Daoy (cell line): Measurements from ENCODE around the gene FLT4. TPM values are rescaled to one million over a fixed set of nuclear protein-coding genes. Genes with fewer than 3 reads are reported as not detected.
"Not testable (repeated sequence)": the region's sequence is repeated elsewhere in the genome, so short reads cannot be mapped to it uniquely, and the experiment has no call there.

Source experiments
- DNase-seq: peaks from one replicate; pipeline ENCODE4 v3.0.0-alpha.2; 2015; ENCODE audit warnings: low read depth
- total RNA-seq: library from RNA; depleted of rRNA; stranded (reverse); fragments of >200 nt; shearing (Covaris generic); gene quantifications from 2 replicates; pipeline ENCODE4 v1.2.3, GENCODE V29; 2014; rRNA removed

Gene FLT4
- total RNA-seq: 10.2 and 24.6 TPM in 2 replicates

DNA sequence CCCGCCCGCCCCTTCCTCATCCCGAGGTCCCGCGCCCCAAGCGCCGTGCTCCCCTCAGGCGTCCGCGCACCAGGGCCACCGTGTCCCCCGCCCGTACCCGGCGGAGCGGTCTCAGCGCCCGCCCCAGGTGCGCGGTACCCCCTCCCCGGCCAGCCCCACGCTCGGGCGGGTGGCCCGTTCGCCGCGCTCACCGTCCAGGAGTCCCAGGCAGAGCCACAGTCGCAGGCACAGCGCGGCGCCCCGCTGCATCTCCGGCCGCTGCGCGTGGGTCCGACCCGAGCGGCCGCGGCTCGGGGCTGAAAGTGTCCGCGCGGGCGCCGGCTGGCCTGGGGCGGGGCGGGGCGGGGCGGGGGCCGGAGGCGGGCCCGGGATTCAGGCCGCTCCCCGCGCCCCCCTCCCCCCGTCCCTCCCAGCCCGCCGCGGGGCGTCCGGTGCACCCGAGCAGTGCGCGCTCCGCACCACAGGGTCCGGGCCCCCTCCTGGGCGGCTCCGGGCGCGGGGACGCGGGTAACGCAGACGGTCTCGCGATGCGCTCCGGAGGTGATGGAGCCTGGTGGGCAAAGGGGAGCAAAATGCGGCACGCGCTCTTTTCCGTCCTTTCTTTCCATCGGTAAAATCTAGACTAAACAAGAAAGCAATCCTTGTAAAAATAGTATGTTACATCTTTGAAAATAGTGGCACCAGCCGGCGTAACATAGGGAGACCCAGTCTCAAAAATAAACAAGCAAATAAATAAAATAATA lies at the start of gene FLT4:
Gene FLT4 (minus strand): TSS at position 304 of the 743 bp plus-strand sequence. CDS start 55 bp downstream, at position 249.
- DNase-seq: peak; percentile 30

DNA sequence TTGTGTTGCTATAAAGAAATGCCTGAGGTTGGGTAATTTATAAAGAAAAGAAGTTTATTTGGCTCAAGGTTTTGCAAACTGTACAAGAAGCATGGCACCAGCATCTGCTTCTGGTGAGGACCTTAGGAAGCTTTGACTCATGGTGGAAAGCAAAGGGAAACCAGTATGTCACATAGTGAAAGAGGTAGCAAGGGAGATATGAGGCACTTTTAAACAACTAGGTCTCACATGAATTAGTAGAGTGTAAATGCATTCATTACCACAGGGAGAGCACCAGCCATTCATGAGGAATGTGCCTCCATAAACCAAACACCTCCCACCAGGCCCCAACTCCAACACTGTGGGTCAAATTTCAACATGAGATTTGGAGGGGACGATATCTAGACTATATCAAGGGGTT lies 49.6 kb upstream of the FLT4 start:
- DNase-seq: no peak

DNA sequence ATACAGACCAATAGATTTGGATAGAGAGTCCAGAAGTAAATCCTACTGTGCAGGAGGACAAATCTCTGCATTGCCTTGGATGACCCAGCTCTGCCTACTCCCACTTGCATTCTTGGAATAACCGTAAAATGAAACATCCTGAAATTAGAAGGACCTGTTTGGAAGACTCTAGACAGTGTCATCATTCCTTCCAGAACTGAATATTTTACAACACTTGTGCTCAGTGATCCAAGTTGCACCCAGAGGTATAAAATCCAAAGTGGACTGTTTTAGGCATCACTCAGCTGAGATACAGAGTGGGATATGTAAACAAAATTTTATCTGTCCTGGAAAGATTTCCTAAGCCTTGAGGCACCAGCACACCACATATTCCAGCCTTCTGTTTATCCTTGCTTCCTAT lies 46.7 kb upstream of the FLT4 start:
- no peak for DNase-seq

DNA sequence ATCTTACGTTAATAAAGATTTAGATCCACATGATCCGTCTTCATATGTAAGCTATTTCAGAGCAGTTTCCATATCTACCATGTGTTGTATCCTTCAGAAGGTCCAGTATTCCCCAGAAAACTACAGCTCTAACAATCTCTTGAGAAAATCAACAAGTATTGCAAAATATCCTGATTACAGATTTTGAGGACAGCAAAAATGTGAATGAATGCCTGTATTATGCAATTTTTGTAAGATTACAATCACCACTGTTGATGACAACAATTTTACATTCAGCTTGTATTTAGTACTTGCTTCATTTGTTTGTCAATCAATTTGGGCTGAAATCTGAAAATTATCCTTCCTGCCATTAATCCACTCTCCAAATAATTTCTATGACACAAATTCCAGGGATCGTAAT lies 43.0 kb upstream of the FLT4 start:
- no peak for DNase-seq

DNA sequence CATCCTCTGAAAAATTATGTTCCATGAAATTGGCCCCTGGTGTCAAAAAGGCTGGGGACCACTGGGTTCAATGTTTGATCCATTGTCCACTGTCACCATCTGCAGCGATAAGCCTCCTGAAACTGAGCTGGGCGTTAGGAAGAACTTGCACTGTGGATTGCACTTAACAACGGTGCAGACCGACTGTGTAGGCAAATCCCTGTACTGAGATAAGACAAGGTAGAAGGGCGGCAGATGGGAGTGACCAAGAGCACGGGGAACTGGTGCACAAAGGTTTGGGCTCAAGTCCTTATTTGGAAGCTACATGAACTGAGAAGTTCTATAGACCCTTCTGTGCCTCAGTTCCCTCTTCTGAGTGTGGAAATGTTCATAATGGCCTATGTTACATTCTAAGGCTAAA lies 41.6 kb upstream of the FLT4 start:
- DNase-seq: no peak

DNA sequence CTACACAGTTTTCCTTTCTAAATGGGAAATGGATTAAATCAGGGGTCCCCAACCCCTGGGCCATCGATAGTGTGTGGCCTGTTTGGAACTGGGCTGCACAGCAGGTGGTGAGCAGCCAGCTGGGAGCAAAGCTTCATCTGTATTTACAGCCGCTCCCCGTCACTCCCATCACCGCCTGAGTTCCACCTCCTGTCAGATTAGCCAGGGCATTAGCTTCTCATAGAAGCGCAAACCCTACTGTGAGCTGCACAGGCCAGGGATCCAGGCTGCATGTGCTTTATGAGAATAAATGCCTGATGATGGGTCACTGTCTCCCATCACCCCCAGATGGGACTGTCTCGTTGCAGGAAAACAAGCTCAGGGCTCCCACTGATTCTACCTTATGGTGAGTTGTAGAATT lies 41.2 kb upstream of the FLT4 start:
- no peak for DNase-seq

DNA sequence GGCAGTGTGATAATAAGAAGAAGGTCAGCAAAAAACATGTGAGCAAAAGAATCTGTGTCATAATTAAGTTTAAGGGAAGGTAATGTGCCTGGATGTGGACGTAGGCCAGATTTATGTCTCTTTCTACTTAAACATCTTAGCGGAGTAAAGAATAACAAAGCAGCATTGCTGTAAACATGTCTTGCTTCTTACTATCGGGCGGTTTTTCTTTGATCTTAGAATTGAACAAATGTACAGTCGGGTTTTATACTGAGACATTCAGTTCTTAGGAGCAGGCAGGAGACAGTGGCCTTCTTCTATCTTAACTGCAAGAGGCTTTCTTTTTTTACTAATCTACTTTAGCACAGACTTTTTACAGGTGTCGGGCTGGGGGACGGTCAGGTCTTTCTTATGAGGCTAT lies 40.4 kb upstream of the FLT4 start:
- DNase-seq: no peak

DNA sequence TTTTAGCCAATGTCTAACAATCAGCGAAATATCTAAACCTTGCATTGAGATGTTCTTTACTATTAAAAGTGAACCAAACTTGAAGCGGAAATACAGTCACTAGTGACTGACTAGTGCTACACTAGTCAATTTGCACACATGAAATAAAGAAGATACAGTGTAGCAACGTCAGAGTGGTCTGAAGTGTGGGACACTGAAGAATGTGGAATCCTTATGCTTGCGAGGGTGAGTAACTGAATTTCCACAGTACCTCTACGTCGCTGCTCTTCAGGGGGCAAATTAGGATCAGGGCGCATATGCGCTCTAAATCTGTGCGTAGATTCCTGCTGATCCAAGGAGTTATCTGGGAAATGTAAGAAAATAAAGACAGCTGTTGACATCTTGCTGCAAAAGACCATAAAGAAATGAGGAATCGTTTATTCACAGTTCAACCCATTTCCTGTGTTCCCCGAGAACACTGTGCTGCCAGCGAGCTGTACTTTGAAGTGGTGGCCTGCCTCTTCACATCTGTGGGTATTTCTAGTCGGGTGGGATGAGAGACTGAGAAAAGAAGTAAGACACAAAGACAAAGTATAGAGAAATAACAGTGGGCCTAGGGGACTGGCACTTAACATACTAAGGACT lies 39.8 kb upstream of the FLT4 start:
- no peak for DNase-seq

DNA sequence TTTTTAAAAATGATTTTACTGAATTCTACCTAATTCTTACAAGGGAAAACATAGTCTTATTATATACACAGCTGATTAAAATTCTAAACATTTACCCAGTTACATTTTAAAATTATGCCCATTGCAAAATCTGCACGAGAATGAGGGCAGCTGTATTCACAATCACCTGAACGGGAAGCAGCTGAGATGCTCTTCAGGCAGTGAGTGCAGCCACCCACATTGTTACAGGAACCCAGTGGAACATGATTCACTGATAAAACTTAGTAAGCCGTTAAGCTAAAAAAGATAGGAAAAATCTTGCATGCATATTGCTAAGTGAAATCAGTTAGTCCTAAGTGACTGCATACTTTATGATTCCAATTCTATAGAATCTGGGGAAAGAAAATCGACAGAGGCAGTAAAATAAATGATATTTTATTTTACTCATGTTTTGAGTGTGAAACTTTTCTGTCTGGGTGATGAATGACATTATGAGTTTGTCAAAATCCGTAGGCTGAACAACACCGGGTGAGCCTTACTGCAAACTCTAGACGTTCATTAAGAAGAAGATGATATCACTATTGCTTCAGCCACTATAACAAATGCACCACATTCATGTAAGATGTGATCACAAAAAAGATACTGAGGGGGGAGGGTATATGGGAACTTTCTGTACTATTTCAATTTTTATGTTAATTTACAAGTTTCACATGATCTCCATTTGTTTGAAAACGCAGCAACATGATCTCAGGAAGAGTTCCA lies 39.1 kb upstream of the FLT4 start:
- DNase-seq: peak; percentile 38

DNA sequence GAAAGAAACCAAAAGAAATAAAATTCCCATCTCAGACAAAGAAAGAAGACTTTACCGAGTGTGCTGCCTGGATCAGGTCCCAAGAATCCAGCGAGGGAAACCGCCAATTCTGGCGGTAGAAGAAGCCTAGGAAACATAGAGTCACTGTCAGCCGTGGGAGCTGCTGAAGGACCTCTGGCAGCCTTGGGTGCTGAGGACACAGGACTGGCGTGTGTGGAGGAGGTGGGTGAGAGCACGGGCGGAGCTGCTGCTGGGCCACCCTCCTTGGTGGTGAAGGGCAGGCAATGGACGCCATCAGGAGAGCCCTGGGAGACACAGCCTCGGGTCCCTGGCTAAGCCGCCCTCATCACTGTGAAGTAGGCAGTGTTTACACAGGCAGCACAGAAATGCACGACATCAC lies 37.4 kb upstream of the FLT4 start:
- DNase-seq: not testable (repeated sequence)

DNA sequence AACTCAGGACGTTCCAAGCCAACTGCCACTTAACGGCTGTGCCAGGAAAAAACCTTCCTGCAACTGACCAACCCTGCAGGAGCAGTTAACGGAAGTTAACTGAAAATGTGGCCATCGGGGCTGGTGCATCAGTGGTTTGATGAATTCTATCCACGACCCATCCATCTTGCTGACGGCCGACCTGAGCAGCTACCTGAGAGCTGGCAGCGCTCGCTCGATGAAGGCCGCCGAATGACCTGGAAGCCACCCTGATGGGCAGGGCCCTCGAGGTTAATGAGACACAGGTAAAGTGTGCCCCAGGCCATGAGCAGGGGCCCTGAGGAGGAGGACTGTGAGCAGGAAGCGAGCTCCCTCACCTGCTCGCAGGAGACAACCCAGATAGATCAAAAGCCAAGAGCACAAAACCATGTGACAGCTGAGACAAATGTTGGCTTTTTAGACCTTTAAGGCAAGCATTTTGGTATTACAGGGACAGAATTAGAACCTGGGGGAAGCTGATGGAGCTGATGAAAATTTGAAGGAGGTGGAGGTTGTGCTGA lies 35.3 kb upstream of the FLT4 start:
- DNase-seq: no peak

DNA sequence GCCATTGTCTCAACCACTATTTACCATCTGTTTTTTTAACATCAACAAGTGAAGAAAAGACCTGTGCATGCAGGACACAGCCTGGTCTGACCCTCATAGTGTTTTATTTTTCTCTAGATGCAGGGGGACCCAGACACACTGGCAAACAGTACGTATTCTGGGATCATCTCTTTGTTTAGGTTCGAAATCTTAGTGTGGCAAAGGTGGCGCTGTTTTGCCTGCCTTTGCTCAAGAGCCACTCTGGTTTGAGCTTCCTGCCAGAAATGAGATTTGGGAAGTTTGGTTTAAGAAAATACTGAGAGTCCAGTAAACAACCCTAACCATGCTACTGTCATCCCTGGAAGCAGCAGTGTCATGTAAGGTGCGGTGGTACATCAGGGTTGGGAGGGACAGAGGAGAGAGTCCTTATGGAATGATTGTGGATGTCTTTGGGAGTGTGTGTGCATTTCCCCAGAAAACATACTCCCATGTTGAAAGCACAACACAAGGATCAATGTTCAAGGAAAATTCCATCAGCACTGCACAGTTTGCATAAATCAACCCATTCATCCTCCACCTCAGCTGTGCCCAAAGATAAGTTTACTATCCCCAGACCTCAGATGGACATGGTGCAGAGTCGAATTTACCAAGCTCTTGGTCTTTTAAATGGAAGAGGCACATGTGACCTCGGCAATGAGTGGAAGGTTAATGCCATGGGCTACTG lies 34.0 kb upstream of the FLT4 start:
- no peak for DNase-seq

DNA sequence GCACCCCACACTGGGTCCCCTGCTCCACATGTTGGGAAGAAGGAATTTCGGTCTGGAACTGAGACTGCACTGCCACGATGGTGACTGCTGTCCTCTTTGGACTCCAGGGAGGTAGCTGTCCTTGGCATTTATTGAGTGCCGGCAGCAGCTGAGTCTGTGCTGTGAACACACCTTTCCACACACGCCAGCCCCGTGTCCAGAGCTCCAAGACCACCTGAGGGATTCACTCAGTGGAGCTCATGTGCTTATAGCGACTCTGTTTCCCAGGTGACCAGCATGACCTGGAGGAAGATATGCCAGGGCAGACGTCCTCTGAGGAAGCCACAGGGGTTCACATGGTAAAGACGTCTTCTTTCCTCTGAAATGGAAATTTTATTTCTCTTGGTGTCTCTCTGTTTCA lies 33.2 kb upstream of the FLT4 start:
- no peak for DNase-seq

DNA sequence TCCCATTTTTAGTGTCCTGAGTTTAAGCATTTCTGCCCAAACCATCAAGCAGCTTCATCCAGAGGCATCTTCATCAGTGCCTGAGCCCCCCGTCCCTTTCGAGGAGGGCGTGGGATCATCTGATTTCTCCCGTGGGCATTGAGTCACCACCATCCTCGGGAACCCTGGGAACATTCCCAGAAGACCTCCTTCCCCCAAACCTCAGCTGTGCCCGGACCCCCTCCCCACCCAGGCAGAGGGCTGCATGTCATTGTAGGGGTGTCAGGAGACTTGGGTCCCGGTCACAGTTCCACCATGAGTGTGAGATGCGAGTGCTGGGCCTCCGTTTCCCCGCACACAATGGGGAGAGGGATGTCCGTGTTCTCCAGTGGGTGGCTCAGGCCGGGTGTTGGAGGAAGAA lies 32.6 kb upstream of the FLT4 start:
- DNase-seq: not testable (repeated sequence)

DNA sequence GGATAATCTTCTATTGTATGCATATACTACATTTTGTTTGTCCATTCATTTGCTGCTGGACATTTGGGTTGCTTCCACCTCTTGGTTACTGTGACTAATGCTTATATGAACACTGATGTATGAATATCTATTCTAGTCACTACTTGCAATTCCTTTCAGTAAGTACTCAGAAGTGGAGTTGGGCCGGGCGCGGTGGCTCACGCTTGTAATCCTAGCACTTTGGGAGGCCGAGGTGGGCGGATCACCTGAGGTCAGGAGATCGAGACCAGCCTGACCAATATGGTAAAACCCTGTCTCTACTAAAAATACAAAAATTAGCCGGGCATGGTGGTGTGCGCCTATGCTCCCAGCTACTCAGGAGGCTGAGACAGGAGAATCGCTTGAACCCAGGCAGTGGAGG lies 28.9 kb upstream of the FLT4 start:
- not testable (repeated sequence) for DNase-seq

DNA sequence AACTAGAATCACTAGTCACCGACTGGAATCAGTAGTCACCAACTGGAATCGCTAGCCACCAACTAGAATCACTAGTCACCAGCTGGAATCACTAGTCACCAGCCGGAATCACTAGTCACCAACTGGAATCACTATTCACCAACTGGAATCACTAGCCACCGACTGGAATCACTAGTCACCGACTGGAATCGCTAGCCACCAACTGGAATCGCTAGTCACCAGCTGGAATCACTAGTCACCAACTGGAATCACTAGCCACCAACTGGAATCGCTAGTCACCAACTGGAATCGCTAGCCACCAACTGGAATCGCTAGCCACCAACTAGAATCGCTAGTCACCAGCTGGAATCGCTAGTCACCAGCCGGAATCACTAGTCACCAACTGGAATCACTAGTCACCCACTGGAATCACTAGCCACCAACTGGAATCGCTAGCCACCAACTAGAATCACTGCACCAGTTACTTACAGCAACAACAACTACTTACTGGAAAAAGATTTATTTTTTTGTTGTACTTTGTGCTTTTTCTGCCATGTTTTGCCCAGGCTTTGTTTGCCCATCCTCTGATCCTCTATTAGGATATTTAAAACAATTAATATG lies 25.7 kb upstream of the FLT4 start:
- DNase-seq: no peak

DNA sequence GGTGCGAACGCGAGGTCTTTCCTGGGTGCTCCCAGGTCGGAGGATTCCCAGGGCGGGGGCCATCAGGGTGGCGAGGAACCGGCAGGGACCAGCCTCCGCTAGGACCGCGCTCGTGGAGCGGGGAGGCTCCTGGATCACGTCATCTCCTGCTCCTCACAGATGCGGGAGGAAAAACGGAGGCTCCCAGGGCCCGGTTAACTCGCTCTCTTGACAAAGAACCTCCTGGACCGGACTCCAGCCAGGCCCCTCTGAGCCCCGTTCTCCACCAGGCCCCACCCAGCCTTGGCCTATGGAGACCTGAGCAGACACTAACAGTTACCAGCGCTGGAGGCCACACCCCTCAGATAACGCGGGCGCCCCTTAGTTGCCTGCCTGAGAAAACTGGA lies 24.7 kb upstream of the FLT4 start:
- DNase-seq: not testable (repeated sequence)

DNA sequence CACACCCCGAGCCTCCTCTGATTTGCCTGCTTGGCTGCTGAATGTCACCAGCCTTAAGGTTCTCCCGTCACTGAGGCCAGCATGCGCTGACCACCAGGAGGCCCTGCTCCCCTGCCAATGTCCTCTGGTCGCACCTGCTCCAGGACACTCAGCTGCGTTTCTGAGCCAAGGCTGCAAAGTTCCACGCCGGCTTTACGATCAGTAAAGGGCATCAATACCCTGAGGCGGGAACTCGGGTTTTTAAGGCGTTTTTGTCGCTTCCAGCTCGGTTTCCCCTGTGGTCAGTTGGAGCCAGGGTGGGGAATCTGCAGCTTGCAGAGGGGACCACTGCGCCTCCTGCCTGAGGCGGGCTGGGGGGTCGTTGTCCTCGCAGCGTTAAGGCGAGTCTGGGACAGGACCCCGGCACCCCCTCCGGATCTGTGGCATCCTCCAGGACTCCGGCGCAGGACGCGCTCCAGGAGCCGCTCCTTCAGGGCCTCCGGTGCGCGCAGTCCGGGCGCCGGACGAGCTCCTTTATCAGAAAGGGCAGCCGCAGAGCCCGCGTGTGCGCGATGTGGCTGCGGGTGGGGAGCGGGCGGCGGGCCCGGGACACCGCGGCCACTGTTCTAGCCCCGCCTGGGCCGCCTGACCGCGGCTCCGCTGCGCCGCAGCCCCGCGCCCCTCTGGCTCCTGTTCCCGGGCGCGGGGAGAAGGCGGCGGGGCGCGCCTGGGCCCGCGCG lies 24.1 kb upstream of the FLT4 start:
- DNase-seq: no peak

DNA sequence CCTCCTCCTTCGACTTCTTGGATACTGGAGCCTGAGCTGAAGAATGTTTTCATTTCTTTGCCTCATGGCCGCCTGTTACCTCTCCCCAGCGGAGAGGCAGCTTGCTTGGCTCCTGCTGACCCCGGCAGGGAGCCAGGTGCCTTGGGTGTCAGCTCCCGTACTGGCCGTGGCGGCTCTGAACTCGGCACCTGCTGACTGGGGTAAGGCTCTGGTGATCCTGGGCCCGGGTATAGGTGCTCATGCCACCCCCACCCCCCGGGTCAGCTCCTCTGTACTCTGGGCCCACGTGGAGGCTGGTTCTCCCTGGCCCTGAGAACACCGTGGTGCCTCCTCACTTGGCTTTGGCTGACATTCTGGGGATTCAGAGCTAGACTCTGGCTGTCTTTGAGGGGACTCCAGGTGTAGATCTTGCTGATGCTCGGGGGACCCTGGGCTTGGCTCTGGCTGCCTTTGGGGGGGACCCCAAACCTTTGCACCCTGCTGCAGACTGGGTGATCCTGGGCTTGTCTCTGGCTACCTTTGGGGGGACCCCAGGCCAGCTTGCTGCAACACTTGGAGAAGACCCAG lies 22.6 kb upstream of the FLT4 start:
- not testable (repeated sequence) for DNase-seq

DNA sequence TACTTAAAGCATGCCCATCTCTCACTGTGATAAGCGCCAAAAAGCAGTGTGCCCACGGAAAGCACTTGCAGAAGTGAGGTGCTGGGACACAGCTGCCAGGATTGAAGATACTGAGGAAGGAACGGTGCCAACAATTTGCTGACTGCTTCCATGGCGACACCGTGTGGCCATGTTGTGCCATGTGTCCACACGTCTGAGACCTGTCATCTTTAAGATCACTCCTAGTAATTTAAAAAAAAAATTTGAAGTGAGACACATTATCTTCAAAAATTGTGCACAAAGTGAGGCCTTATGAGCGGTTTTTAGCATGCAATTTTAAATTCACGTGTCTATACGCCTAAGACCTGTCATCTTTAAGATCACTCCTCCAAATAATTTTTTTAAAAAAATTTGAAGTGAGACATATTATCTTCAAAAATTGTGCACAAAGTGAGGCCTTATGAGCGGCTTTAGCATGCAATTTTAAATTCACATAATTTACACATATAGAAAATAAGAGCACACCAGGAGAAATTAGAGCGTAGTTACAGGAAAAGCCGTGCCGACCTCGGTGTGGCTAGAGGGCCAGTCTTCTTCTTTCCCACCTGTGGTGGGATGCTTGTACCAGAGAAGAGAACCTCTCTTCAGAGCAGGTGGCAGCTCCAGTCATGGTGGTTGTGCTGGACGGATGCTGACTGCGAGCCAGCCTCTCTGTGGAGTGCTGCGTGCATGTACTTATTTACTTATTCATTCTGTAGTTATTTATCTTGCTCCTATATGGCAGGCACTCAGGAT lies 21.4 kb upstream of the FLT4 start:
- DNase-seq: peak; percentile 66
